Uterus (tissue), 2 donors: ENCODE data around the gene DERL3.

ENCODE experiments used
- CTCF ChIP-seq, 4 experiments: fragments of 200-600 bp in 2 of 4; fragments of 450-650 bp in 2 of 4; sonication (generic) in 2 of 4; IDR thresholded peaks; one replicate each; pipeline ENCODE4 v1.5.1; 2016 to 2019; ENCODE audit warnings: antibody characterized with exemption in 4 of 4, mild to moderate bottlenecking in 2 of 4, moderate library complexity in 1 of 4
- POLR2A ChIP-seq, 2 donors: fragments of 450-650 bp; IDR thresholded peaks; one replicate each; pipeline ENCODE4 v1.6.1; 2016; ENCODE audit warnings: antibody characterized with exemption in 2 of 2, mild to moderate bottlenecking in 1 of 2, moderate library complexity in 1 of 2

DNA sequence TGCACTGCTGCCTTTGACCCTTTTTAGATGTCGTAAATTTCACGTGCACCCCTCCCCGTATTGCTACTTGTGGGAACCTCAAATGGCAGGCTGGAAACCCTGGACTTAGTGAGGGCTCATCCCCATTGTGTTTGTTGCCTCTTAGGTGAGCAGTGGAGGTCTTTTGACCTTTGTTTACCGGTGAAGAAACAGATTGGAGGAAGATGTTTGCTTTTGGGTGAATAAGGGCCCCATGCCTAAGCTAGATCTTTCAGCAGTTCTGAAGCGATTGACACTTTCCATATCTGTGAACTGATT lies 51.3 kb downstream of the DERL3 start:
- TF ChIP-seq CTCF (IDR thresholded peaks at IDR 0.05) (peak in 1 of 4 experiments; percentile 2), POLR2A (IDR thresholded peaks at IDR 0.05) (no peak)
